EL (cell line): ENCODE measurements around the gene ENTHD1.
"Not testable (repeated sequence)": the region's sequence is repeated elsewhere in the genome, so short reads cannot be mapped to it uniquely, and the experiment has no call there.

Source experiments
- DNase-seq: peaks from one replicate; pipeline ENCODE4 v3.0.0-alpha.2; 2016

The ENTHD1 gene

DNA sequence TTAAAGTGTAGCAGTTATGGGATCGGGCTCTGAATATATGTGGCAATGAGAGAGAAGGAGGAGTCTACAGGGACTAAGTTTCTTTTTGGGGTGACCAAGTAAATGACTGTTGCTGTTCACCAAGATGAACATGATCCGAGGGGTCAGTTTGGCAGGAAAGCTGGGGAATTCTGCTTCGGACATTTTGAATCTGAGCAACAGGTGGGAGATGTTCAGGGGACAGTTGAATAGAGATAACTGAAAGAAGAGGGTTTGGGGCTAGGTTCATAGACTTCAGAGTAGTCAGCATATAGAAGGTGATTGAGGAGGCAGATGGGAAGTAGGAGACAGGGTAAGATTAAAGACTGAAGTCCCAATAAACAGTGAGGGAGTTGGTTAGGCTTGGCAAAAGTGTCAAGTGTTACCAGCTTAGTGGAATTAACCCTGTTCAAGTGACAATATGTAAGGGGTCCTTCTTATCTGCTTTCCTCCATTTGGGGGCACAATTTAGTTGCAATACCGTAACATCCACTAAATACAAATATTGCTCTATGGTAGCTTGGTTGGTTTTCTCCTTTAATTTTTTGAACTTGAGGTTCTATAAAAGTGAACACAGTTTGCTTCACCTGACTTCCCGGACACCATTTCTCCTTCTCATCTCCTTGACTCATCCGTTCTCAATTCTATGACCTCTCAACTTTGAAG, 2.9 kb upstream of the ENTHD1 start:
- DNase-seq: no peak

DNA sequence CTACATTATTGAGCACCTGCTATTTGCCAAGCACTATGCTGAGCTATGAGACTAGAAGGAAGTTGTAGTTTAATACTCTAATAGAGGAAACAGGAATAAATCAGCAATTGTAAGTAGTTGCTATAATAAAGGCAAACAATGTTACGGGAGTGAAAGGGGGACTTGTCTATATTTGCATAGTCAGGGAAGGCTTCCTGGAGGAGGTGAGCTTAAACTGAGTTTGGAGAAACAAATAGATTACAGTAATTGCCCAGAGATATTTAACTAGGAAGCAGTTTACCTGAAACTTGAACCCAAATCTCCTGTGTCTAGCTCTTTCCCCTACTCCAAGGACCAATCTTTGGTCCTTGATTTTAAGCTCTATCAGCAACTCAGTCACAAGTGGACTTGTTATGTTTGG, 2.1 kb upstream of the ENTHD1 start:
- no peak for DNase-seq

DNA sequence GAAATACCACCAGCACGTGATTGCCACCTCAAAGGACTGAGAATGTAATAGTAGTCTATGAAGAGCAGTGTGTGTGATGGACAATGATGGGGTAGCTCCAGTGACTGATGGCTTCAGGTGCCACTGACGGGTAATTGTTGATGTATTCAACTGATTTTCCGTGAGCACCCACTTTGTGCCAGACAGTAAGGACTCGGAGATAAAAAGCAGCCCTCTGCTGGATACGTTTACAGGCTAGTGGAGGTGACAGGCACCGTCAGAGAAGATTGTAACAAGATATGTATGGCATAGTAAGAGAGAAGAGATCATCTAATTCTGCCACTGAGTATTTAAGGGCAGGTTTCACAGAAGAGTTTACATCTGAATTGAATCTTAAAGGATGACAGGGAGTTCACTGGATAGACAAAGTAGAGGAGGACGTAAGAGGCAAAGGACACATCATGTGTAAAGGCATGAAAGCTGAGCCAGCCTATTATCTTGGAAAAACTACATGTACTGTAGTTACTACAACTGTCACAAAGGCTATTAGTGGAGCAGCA, 1.1 kb upstream of the ENTHD1 start:
- no peak for DNase-seq

DNA sequence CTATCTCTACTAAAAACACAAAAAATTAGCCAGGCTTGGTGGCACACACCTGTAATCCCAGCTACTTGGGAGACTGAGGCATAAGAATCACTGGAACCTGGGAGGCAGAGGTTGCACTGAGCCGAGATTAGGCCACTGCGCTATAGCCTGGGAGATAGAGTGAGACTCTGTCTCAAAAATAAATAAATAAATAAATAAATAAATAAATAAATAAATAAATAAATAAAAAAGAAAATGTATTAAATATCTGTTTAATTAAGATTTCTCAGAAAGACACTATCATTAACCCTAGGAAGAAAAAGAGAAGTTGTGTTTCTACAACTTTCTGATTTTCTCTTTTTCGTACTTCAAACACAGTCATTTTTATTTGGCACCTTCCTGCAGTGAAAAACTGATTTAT, 3.6 kb downstream of the ENTHD1 start:
- DNase-seq: not testable (repeated sequence)

DNA sequence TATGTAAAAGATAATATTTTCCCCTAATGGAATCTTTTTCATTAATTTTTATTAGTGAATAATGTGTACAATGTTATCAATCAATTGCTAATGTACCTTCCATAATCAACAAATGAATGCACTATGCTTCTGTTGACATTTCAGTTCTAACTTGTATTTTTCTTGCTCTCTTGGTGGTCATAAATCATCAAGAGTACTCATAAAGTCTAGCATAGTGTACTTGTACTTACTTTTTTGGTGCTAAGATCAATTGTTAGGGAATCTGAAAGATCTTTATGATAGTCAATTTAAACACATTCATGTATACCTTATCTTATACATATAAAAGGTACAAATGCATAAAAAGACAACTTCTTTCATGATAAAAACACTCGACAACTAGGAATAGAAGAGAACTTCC, 10.5 kb downstream of the ENTHD1 start:
- DNase-seq: no peak

DNA sequence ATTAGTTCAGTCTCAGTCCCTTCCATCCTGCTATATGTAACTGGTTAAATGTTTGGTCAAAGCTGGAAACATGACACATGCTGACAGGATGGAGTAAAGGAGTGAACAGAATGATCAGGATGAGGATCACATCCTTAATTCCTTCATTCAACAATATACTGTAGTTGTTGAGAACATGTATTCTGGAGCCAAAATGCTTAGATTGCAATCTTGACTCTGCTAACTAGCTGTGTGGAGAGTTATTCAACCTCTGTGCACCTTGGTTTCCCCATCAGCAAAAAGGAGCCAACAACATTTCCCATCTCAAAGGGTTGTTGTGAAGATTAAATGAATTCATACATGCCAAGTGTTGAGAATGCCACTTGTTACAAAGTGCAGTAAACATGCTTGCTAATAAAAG, 12.8 kb downstream of the ENTHD1 start:
- no peak for DNase-seq

DNA sequence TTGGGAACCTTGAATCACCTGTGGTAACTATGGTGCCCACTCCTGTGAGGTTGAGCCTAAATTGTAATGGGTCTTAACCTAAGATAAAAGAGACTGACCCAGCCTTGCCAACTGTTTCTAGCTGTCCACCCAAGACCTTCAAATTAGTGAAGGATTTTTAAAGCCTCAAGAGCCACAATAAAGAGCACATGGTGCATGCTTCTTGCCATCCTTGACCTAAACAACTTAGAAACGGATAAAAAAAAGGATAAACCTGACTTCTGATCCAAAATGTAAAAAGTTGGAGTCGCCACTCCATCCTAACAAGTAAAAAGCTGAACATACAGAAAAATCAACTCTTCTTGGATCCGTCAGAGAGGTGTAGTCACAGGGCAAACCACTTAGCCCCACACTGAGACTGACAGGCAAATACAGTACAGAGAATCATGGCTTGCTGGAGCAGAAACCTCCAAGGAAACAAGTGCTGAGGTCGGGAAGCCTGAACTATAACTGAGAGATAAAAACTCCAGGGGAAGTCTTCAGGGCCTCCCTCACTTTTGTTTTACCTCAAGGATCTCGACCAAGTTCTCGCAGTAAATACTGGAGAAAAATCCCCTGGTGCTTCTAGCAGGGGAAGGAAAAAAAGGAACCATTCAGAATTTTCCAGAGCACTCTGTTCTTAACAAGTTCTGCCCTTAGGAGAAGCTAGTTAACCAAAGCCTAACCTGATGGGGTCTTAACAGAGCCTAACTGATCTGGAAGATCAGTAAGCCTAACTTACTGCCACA, 16.3 kb downstream of the ENTHD1 start:
- DNase-seq: no peak

DNA sequence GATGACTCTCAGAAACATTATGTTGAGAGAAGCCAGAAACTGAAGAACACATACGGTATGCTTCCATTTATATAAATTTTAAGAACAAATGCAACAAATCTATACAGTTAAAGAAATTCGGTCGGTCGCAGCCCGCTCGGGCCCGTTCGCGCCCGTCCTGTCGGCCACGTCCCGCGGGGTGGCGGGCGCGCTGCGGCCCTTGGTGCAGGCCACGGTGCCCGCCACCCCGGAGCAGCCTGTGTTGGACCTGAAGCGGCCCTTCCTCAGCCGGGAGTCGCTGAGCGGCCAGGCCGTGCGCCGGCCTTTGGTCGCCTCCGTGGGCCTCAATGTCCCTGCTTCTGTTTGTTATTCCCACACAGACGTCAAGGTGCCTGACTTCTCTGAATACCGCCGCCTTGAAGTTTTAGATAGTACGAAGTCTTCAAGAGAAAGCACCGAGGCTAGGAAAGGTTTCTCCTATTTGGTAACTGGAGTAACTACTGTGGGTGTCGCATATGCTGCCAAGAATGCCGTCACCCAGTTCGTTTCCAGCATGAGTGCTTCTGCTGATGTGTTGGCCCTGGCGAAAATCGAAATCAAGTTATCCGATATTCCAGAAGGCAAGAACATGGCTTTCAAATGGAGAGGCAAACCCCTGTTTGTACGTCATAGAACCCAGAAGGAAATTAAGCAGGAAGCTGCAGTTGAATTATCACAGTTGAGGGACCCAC, 18.2 kb downstream of the ENTHD1 start:
- not testable (repeated sequence) for DNase-seq

DNA sequence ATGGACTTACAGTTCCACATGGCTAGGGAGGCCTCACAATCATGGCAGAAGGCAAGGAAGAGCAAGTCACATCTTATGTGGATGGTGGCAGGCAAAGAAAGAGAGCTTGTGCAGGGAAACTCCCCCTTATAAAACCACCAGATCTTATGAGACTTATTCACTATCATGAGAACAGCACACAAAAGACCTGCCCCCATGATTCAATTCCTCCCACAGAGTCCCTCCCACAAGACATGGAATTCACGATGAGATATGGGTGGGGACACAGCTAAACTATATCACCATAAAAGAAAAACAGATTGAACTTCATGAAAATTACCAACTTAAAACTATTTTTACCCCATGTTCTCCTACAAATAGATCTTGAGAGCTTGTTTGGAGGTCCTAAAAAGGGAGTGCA, 19.6 kb downstream of the ENTHD1 start:
- DNase-seq: no peak

DNA sequence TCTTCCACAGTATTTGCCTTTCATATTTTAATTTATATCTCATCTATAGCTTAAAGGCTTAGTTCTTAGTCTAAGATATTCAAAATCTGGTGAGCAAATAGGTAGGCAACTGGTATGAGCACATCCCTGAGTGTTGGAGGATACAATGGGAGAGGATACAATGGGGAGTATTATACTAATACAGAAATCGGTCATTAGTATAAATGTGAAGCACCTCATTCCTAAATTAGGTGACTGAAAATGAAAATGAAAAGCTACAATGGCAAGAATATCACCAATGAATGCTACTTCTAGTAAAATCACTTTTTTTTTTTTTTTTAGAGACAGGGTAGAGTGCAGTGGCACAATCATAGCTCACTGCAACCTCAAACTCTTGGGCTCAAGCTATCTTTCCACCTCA, 21.0 kb downstream of the ENTHD1 start:
- no peak for DNase-seq

DNA sequence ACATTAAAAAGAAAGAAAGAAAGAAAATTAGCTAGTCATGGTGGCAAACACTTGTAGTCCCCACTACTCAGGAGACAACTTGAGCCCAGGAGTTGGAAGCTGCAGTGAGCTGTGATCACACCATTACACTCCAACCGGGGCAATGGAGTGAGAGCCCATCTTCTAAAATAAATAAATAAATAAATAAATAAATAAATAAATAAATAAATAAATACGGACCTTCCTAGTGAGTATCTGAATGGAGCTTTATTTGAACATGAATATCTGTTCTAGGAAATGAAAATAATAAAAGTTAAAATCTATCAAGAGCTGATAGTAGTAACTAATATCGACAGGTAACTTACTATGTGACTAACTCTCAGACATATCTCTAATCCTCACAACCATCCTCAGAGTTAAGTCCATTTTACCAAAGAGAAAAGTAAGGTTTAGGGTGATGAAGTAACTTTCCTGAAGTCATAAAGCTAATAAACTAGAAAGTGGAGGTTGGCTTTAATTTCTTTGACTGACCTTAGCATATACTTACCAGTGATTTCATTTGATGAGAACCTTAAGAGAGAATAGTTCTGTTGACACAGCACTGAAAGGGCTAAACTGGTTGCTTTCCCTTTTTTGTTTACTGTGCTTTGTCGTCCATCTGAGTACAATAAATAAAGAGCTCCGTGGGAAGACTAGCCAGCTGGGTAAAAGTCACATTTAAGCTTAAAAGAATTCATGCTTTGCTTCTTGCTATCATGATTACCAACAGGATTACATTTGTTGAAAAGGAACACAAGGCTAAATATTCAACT, 22.4 kb downstream of the ENTHD1 start:
- DNase-seq: no peak

DNA sequence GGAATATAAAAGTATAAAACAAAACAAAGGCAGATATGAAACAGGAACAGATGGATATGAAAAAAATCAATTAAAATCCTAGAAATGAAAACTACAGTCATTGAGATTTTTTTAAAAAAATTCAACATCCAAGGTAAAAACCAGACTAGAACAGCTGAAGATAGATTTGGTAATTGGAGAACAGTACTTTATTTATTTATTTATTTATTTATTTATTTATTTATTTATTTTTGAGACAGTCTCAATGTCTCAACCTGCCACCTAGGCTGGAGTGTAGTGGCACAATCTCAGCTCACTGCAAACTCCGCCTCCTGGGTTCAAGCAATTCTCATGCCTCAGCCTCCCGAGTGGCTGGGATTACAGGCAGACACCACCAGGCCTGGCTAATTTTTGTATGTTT, 23.8 kb downstream of the ENTHD1 start:
- DNase-seq: not testable (repeated sequence)

DNA sequence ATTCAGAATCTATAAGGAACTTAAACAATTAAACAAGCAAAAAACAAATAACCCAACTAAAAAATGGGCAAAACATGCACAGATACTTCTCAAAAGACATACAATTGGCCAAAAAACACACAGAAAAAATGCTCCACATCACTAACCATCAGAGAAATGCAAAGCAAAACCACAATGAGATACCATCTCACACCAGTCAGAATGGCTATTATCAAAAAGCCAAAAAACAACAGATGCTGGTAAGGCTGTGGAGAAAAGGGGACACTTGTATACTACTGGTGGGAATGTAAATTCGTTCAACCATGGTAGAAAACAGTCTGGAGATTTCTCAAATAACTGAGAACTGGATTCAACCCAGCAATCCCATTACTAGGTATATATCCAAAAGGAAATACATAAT, 24.8 kb downstream of the ENTHD1 start:
- no peak for DNase-seq

DNA sequence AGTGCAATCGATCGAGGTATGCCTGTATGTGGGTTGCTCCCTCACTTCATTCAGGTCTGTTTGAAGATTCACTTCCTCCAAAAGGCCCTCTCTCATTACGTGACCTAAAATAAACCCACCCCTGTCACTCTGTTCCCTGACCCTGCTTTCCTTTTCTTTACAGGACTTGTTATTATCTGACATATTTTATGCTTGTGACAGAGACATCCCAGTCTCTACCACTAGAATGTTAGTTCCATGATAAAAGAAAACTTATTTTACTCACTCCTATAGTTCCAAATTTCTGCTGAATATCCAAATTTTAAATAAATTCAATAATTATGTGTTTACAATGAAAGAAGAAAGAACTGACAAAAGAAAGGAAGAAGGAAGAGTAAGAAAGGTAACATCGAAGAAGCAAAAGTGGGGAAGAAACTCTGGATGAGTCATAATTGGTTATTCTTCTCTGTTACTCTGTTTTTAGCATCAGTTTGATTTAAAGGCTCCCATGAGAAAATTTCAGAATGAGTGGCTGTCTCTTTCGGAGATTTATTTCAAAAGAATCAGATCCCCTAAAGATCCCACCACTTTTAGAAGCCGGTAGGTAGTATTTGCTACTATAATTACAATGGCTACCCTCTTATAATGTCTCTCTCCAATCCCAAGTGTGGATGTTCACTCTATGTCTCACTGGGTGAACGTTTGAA, 33.5 kb downstream of the ENTHD1 start:
- DNase-seq: no peak

DNA sequence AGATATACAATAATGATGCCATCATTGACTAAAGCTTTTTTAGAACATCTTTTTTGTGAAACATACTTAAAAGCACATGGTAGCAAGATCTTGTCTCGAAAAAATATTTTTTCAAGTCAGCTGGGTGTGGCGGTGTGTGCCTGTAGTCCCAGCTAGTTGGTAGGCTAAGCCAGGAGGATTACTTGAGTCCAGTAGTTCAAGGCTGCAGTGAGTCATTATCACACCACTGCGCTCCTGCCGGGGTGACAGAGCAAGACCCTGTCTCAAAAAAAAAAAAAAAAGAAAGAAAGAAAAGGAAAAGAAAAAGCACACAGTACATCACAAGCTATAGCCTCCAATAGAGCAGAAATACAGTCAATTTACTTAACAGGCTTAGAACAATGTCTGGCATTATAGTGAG, 37.0 kb downstream of the ENTHD1 start:
- DNase-seq: no peak

DNA sequence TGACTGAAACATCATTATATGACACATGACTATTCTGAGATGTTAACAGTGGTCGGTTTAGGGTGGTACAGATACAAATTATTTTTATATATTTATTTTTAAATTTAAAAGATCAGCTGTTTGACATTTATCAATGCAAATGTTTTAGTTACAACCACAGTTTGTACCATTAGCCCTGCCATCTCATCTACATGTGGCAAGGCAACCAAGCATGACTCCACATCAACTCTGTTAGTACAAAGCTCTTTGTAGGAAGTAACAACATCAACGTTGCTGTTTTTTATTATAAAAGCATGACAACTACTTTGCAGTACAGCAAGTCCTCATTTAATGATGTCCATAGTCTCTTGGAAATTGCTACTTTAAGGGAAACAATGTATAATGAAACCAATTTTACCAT, 40.8 kb downstream of the ENTHD1 start:
- DNase-seq: no peak

DNA sequence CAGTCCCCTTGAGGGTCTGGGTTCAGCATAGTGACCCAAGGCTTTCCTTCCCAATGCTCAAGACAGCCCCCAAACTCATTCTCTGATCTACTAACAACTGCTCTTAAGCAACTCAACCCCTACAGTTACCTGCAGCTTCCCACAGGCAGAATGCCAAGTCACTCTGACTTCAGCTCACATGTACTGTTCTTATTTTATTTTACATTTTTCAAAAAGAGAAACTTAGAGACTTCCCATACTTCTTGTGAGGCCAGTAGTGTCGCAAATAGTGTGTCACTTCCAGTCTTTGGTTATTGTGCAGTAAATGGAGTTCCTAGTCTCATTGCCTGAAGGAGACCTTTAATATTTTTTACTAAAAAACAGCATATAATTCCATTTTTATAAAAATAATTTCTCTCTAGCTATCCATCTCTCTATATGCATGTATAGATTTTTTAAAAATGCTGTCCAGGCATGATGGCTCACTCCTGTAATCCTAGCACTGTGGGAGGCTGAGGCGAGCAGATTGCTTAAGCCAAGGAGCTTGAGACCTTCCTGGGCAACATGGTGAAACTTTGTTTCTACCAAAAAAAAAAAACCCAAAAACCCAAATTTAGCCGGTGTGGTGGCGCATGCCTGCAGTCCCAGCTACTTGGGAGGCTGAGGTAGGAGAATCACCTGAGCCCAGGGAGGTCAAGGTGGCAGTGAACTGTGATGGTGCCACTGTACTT, 41.8 kb downstream of the ENTHD1 start:
- no peak for DNase-seq

DNA sequence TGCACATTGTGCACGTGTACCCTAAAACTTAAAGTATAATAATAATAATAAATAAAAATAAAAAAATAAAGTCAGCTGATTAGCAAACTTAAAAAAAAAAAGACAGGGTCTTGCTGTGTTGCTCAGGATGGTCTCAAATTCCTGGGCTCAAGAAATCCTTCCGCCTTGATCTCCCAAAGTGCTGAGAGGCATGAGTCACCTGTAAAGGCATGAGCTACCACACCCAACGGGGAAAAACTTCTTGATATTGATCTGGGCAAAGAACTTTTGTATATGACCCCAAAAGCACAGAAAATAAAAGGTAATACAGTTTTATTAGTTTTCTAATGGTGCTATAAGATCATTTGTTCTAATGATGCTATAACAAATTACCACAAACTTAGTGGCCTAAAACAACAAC, 46.1 kb downstream of the ENTHD1 start:
- no peak for DNase-seq

DNA sequence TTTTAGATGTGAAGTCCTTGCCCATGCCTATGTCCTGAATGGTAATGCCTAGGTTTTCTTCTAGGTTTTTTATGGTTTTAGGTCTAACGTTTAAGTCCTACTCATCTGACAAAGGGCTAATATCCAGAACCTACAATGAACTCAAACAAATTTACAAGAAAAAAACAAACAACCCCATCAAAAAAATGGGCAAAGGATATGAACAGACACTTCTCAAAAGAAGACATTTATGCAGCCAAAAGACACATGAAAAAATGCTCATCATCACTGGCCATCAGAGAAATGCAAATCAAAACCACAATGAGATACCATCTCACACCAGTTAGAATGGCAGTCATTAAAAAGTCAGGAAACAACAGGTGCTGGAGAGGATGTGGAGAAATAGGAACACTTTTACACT, 47.0 kb downstream of the ENTHD1 start:
- DNase-seq: not testable (repeated sequence)

DNA sequence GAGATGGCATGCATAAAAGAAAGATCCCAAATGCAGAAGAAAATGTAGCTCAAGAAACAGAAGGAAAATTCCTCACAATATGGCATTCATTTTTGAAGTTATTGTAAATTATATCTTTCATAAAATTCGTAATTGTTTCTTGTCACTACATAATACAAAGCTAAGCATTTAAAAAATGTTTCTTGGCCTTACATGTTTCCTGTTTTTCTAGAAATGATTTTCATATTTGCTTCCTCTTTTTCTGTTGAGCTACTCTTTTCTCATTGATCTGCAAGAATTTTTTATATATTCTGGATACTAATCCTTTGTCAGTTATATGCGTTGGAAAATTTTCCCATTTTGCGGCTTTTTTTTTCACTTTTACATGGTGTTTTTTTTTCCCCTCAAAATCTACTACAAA, 48.0 kb downstream of the ENTHD1 start:
- no peak for DNase-seq

DNA sequence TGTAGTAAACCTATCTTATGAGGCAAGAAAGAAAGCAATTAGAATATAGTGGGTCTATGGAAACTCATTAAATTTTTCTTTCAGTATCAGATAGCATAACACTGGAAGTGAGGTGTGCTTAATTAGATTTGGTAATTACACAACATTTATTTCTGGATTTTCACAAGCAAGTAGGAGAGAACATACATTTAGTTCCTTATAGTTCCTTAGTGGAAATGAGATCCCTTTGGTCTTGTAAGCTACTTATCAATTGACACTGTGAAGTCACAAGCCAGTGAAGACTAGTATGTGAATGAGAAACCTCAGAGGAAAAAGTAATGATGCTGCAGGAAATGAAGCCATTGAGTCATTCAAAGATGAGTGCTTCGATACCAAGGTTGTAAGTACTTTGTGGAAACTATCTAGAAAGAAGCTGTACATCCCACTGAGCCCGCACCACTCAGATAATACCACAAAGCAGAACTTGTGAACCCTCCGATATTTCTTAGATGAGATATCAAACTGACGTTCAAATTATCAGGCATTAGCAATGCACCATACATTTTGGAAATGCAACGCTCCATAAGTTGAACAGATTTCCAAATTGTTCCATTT, 53.5 kb downstream of the ENTHD1 start:
- DNase-seq: no peak
